CD4-positive, alpha-beta T cell (primary cell): Measurements from ENCODE around the gene CBX2. TPM values are rescaled to one million over a fixed set of nuclear protein-coding genes. Genes with fewer than 3 reads are reported as not detected.

Source experiments
- ATAC-seq: fragments of 200-7000 bp; cut with Tn5 transposase; one replicate; pipeline ENCODE4 v1.10.0; 2022; ENCODE audit warnings: mild to moderate bottlenecking; ENCODE audit not compliant: poor library complexity
- CTCF ChIA-PET: fragments of 350-600 bp; sonication (Branson Sonifier 250); formaldehyde crosslinking; loops from one replicate; lab custom pipeline; 2021; ENCODE audit warnings: antibody characterized with exemption, inconsistent platforms; lab: Charles Lee
- POLR2A ChIA-PET: fragments of 350-600 bp; sonication (Branson Sonifier 250); formaldehyde crosslinking; loops from one replicate; lab custom pipeline; 2021; ENCODE audit warnings: antibody characterized with exemption, inconsistent platforms; lab: Charles Lee
- DNase-seq, 14 experiments: peaks; one replicate each; pipeline ENCODE4 v3.0.0-alpha.2; 2013 to 2020; ENCODE audit warnings: mixed read lengths in 2 of 14
- H3K27ac ChIP-seq, 2 donors: one replicate each; pipeline versions ENCODE4 v1.5.1 to v1.7.0; 2013; ENCODE audit warnings: low read length in 2 of 2, low read depth in 1 of 2, mild to moderate bottlenecking in 1 of 2
- H3K27me3 ChIP-seq, 2 experiments: 1 replicate in 1 of 2; 2 replicates in 1 of 2; pipeline versions ENCODE4 v1.6.1 to v1.7.0; 2013; ENCODE audit warnings: low read length in 2 of 2, control low read depth in 1 of 2, mild to moderate bottlenecking in 1 of 2, moderate library complexity in 1 of 2; ENCODE audit not compliant: insufficient read depth in 2 of 2, control insufficient read depth in 1 of 2
- H3K36me3 ChIP-seq: one replicate; pipeline ENCODE4 v1.6.1; 2013; ENCODE audit warnings: low read length, control low read depth; ENCODE audit not compliant: insufficient read depth
- H3K4me1 ChIP-seq: one replicate; pipeline ENCODE4 v1.6.1; 2013; ENCODE audit warnings: low read length, control low read depth; ENCODE audit not compliant: insufficient read depth
- H3K4me3 ChIP-seq: one replicate; pipeline ENCODE4 v1.5.1; 2013; ENCODE audit warnings: mild to moderate bottlenecking, low read length, moderate library complexity
- H3K9me3 ChIP-seq, 2 experiments: 1 replicate in 1 of 2; 2 replicates in 1 of 2; pipeline versions ENCODE4 v1.6.1 to v1.7.0; 2013; ENCODE audit warnings: low read length in 2 of 2, mild to moderate bottlenecking in 2 of 2, control low read depth in 1 of 2, moderate library complexity in 1 of 2; ENCODE audit not compliant: control insufficient read depth in 1 of 2, insufficient read depth in 1 of 2
- H3K27ac Mint-ChIP-seq: one replicate; pipeline ENCODE4 v1.8.0; 2020; ENCODE audit warnings: mixed read lengths
- H3K27me3 Mint-ChIP-seq: one replicate; pipeline ENCODE4 v1.8.0; 2021; ENCODE audit warnings: mixed read lengths
- H3K36me3 Mint-ChIP-seq: one replicate; pipeline ENCODE4 v1.8.0; 2021; ENCODE audit warnings: low read depth, mixed read lengths
- H3K4me1 Mint-ChIP-seq: one replicate; pipeline ENCODE4 v1.8.0; 2021; ENCODE audit warnings: low read depth, mixed read lengths
- H3K4me3 Mint-ChIP-seq: one replicate; pipeline ENCODE4 v1.8.0; 2020; ENCODE audit warnings: mild to moderate bottlenecking, mixed read lengths
- H3K9me3 Mint-ChIP-seq: one replicate; pipeline ENCODE4 v1.8.0; 2020; ENCODE audit warnings: mixed read lengths
- intact Hi-C, 2 experiments: fragments of 100-400 bp; cut with DNase I in 1 of 2; cut with micrococcal nuclease in 1 of 2; formaldehyde crosslinking; loops; one replicate each; pipeline versions ENCODE4 v1.15.1 to v1.9.0; 2023 to 2025; cut with DNase I, micrococcal nuclease
- total RNA-seq, 174 experiments: library from RNA in 2 of 174; stranded (reverse) in 2 of 174; gene quantifications; one replicate each; pipeline ENCODE4 v1.2.3 and lab custom pipeline; 2021 to 2026
- TF ChIP-seq, protein P1 (sequence below): fragments of 200-600 bp; IDR thresholded peaks from one replicate; pipeline ENCODE4 v1.8.0; 2022; ENCODE audit warnings: antibody characterized with exemption, mild to moderate bottlenecking

CBX2 gene
- total RNA-seq, 2 experiments from 2014 or later = 0.31 TPM; not detected in 1

DNA sequence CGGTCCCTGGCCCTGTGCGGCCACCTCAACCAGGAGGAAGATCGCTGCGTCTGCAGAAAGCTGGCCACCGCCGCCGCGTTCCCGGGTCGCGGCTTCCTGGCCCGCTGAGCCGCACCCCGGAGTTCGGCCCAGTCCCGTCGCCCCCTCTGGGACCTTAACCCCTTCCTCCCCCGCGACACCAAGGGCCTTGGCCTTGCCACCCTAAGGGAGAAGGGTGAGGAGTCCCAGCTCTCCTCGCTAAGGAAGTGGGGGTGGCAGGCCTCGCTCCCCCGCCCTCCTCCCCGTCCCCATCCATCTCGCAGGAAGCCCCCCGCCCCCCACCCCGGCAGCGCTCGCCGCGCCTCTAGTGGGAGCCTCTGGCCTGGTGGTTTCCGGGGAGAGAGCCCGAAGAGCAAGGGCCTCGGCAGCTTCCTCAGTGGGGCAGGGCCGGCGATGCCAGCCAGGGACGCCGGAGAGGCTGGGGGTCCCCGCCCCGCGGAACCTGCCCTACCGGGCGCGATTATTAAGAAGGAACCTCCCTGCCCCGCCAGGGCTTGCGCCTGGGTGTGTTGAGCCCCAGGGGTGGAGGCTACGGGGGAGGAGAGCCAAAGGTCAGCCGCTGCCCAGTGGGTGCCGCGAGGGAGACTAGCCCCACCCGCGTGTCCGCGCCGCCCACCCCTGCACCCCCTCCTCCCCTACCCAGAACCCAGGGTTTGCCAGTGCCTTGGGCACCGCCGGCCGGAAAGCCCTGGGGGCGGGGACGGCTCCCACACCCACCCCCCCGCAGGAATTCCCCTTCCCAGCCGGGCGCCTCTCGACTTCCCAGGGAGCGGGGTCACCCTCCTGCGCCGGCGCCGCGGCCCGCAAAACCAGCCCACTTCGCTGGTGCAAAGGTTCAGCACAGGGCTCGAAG, 54.5 kb downstream of the CBX2 start:
- Mint-ChIP-seq H3K4me1 (peaks cover 19% of the 10 kb centered on the region), H3K27me3 (no peaks in the 10 kb centered on the region), H3K36me3 (peaks cover 32% of the 10 kb centered on the region), H3K4me3 (no peak overlapping the region), H3K27ac (no peak overlapping the region), H3K9me3 (no peaks in the 10 kb centered on the region)
- peaks cover 58% of the 10 kb centered on the region for H3K4me1 ChIP-seq
- ATAC-seq = no peak
- peaks cover 35% of the 10 kb centered on the region for H3K36me3 ChIP-seq
- ChIA-PET POLR2A (interaction anchor here (0.6 to 1.2 kb wide), 3 partner anchors 19 to 1435 kb away, joined by 3 to 7 read pairs (median 5); partner anchors contain the start of gene CBX8), CTCF (interaction anchor here (0.6 to 0.7 kb wide), 2 partner anchors 38 to 162 kb away, joined by 3 read pairs; no protein-coding TSS in a partner anchor)
- H3K27me3 ChIP-seq = no peaks in the 10 kb centered on the region
- no peaks in the 10 kb centered on the region for H3K9me3 ChIP-seq
- TF ChIP-seq, protein P1, sequence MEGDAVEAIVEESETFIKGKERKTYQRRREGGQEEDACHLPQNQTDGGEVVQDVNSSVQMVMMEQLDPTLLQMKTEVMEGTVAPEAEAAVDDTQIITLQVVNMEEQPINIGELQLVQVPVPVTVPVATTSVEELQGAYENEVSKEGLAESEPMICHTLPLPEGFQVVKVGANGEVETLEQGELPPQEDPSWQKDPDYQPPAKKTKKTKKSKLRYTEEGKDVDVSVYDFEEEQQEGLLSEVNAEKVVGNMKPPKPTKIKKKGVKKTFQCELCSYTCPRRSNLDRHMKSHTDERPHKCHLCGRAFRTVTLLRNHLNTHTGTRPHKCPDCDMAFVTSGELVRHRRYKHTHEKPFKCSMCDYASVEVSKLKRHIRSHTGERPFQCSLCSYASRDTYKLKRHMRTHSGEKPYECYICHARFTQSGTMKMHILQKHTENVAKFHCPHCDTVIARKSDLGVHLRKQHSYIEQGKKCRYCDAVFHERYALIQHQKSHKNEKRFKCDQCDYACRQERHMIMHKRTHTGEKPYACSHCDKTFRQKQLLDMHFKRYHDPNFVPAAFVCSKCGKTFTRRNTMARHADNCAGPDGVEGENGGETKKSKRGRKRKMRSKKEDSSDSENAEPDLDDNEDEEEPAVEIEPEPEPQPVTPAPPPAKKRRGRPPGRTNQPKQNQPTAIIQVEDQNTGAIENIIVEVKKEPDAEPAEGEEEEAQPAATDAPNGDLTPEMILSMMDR = no peak
- peak in 2 of 14 experiments; percentile 35 to 40 for DNase-seq
- H3K27ac ChIP-seq = no peak overlapping the region
- H3K4me3 ChIP-seq = no peak overlapping the region
- intact Hi-C loops = no loop called here

DNA sequence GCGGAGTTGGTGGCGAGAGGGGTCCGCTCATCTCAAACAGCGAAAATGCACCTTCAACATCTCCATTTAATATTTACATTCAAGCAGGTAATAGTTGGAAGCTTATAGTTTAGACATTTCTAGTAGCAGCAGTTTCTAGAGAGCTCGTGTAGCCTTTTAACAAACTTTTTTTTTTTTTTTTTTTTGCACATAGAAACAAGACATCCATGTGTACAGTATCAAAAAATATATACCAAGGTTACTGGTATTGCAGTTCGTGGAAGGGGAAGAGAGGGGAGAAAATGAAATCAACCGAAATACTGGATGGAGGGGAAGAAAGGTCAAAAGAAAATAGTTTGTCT, 55.1 kb downstream of the CBX2 start:
- CTCF ChIA-PET = interaction anchor here (0.6 to 0.7 kb wide), 2 partner anchors 39 to 161 kb away, joined by 3 read pairs; no protein-coding TSS in a partner anchor
- no peak for ATAC-seq
- intact Hi-C loops = no loop called here
- Histone ChIP-seq H3K36me3 (peaks cover 35% of the 10 kb centered on the region), H3K4me1 (peaks cover 63% of the 10 kb centered on the region), H3K9me3 (no peaks in the 10 kb centered on the region), H3K27ac (no peak overlapping the region), H3K4me3 (no peak overlapping the region), H3K27me3 (no peaks in the 10 kb centered on the region)
- Mint-ChIP-seq H3K27ac (no peak overlapping the region), H3K36me3 (peaks cover 38% of the 10 kb centered on the region), H3K4me1 (peaks cover 24% of the 10 kb centered on the region), H3K27me3 (no peaks in the 10 kb centered on the region), H3K4me3 (peak overlapping the region; percentile 72), H3K9me3 (no peaks in the 10 kb centered on the region)
- TF ChIP-seq, protein P1 = no peak
- POLR2A ChIA-PET = interaction anchor here (0.6 to 1.5 kb wide), 4 partner anchors 14 to 1434 kb away, joined by 3 to 7 read pairs (median 4); partner anchors contain the start of gene CBX8
- no peak for DNase-seq

DNA sequence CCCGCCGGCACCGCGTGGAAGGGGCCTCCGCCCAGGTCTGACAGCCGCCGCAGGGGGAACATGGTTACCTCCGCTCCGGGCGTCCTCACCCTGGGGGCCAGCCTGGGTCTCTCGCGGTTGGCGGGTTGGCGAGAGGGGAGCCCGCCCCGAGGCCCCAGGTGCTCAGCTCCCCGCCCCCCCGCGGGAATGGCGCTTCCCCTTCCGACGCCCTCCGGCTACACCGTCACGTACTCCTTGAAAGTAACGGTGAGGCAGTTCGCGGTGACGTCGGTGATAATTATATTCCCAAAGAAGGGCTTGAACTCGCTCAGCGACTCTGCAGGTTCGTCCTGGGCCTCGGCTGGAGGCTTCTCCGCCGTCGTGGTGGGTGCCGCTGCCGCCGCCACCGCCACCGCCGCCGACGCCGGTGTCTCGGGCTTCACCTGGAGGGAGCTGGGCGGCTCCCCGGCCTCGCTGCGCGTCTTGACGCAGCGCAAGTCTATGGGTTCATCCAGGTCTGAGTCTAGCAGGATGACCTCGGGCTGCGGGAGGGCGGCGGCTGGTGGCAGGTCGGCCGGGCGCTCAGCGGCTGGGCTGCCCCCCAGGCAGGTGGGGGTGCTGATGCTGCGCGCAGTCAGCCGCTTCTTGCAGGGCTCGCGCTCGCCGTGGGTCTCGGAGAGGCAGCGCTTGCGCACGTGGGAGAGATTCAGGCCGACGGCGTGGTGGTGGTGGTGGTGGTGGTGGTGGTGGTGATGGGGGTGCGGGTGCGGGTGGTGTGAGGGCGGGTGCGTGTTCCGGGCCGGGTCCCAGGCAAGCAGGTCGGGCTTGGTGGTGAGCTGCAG, 56.0 kb downstream of the CBX2 start:
- Histone ChIP-seq H3K4me1 (peaks cover 63% of the 10 kb centered on the region), H3K4me3 (no peak overlapping the region), H3K9me3 (no peaks in the 10 kb centered on the region), H3K36me3 (peaks cover 35% of the 10 kb centered on the region), H3K27ac (no peak overlapping the region), H3K27me3 (no peaks in the 10 kb centered on the region)
- ChIA-PET POLR2A (interaction anchor here (0.7 to 3.7 kb wide), 5 partner anchors 10 to 59 kb away, joined by 3 to 31 read pairs (median 3); partner anchors contain the start of gene CBX8), CTCF (no interaction called here)
- no peak for ATAC-seq
- H3K4me3 Mint-ChIP-seq = no peak overlapping the region
- DNase-seq = peak in 1 of 14 experiments; percentile 36
- peak overlapping the region; percentile 69 for H3K27ac Mint-ChIP-seq
- no peaks in the 10 kb centered on the region for H3K9me3 Mint-ChIP-seq
- peaks cover 44% of the 10 kb centered on the region for H3K36me3 Mint-ChIP-seq
- H3K27me3 Mint-ChIP-seq = no peaks in the 10 kb centered on the region
- TF ChIP-seq, protein P1 = no peak
- intact Hi-C loops = loop anchor here in 1 of 2 experiments (2.0 kb wide), 1 partner anchor 43 kb away; no protein-coding TSS in a partner anchor
- H3K4me1 Mint-ChIP-seq = peaks cover 29% of the 10 kb centered on the region
